GM08714 (cell line): ENCODE measurements around the gene SCNN1B.

Source experiments
- H3K4me3 ChIP-seq: fragments of 200-500 bp; sonication (Bioruptor generic); 2 replicates; pipeline ENCODE4 v1.5.1; 2014; ENCODE audit warnings: mild to moderate bottlenecking, low read length, inconsistent platforms
- ZNF274 ChIP-seq: IDR thresholded peaks from 2 replicates; pipeline ENCODE4 v1.6.1; 2012; ENCODE audit warnings: mild to moderate bottlenecking, low read depth, low read length

The SCNN1B gene

DNA sequence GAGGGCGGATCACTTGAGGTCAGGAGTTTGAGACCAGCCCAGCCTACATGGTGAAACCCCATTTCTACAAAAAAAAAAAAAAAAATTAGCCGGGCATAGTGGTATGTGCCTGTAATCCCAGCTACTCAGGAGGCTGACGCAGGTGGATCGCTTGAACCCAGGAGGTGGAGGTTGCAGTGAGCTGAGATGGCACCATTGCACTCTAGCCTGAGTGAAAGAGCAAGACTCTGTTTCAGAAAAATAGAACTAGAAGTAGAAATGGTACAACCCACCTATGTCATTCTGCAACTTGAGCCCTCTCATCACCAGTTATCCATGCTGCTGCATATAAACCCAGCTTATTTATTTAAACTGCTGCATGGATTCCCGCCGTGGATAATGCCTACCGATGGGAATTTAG lies 1.6 kb downstream of the SCNN1B start:
- TF ChIP-seq ZNF274: no peak
- H3K4me3 ChIP-seq: no peak overlapping the region

DNA sequence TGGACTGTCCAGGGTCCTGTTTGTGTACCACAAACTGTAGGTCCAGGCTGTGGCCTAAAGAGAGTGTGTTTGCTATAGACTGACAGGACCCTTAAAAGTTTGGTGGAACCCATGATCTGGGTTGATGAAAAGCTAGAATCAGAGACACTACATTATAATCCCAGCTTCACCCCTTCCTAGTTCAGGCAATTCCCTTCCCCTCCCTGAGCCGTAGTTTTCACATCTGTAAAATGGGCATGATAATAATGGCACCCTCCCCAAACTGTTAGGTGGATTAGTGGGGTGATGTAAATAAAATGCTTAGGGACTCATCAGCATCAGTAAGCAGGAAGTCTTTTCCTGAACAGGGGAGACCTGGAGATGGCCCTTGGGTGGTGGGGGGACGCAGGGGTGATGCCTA lies 2.5 kb downstream of the SCNN1B start:
- H3K4me3 ChIP-seq: no peak overlapping the region
- TF ChIP-seq ZNF274: no peak

- TF ChIP-seq ZNF274: no peak
- no peak overlapping the region for H3K4me3 ChIP-seq
These were observed 4.3 kb downstream of the SCNN1B start for GRCh38 chr16:23306199-23307100.

- H3K4me3 ChIP-seq: no peak overlapping the region
- TF ChIP-seq ZNF274: no peak
These were observed 8.1 kb downstream of the SCNN1B start for GRCh38 chr16:23310217-23310616.

- no peak for TF ChIP-seq ZNF274
- no peak overlapping the region for H3K4me3 ChIP-seq
These were observed 8.6 kb downstream of the SCNN1B start for GRCh38 chr16:23310744-23311143.

DNA sequence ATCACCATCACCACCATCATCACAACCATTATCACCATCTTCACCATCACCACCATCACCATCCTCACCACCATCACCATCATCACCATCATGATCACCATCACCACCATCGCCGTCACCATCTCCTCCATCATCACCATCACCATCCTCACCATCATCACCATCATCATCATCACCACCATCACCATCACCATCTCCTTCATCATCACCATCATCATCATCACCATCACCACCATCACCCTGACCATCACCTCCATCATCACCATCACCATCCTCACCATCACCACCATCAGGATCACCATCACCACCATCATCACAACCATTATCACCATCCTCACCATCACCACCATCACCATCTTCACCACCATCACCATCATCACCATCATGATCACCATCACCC lies 14.1 kb downstream of the SCNN1B start:
- no peak for TF ChIP-seq ZNF274
- H3K4me3 ChIP-seq: no peak overlapping the region

- TF ChIP-seq ZNF274: no peak
- H3K4me3 ChIP-seq: no peak overlapping the region
These were observed 14.6 kb downstream of the SCNN1B start for GRCh38 chr16:23316634-23317265.

DNA sequence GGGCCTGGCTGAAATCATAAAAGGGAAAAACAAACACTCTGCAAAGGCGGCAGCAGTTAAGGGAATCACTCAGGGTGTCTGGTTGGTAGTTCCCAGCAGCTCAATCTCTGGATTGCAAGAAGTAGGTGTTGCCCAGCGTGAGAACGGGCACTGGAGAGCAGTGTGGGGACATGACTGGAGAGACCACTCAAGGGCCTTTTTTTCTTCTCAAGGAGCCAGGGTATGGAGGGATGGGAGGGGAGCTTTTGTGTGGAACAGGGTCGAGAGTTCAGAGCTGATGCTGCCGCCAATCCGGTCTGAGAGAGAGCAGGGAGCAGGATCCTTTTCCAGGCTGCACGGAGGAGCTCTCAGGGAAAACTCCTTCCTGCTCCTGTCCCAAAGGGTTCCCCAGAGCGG lies 15.2 kb downstream of the SCNN1B start:
- no peak for TF ChIP-seq ZNF274
- no peak overlapping the region for H3K4me3 ChIP-seq

GRCh38 chr16:23317751-23318150 lies 15.6 kb downstream of the SCNN1B start:
- TF ChIP-seq ZNF274: no peak
- H3K4me3 ChIP-seq: no peak overlapping the region

GRCh38 chr16:23318639-23319038 lies 16.5 kb downstream of the SCNN1B start:
- H3K4me3 ChIP-seq: no peak overlapping the region
- no peak for TF ChIP-seq ZNF274

GRCh38 chr16:23319861-23320615 lies 17.9 kb downstream of the SCNN1B start:
- TF ChIP-seq ZNF274: no peak
- H3K4me3 ChIP-seq: no peak overlapping the region

GRCh38 chr16:23320693-23321092 lies 18.6 kb downstream of the SCNN1B start:
- TF ChIP-seq ZNF274: no peak
- no peak overlapping the region for H3K4me3 ChIP-seq

- no peak overlapping the region for H3K4me3 ChIP-seq
- no peak for TF ChIP-seq ZNF274
These were observed 19.2 kb downstream of the SCNN1B start for GRCh38 chr16:23321206-23321875.
